ENCODE data around the gene GALNT9. TPM values are rescaled to one million over a fixed set of nuclear protein-coding genes. Genes with fewer than 3 reads are reported as not detected.

GALNT9 gene
- polyA plus RNA-seq, 1 donor, result 4.5 TPM

DNA sequence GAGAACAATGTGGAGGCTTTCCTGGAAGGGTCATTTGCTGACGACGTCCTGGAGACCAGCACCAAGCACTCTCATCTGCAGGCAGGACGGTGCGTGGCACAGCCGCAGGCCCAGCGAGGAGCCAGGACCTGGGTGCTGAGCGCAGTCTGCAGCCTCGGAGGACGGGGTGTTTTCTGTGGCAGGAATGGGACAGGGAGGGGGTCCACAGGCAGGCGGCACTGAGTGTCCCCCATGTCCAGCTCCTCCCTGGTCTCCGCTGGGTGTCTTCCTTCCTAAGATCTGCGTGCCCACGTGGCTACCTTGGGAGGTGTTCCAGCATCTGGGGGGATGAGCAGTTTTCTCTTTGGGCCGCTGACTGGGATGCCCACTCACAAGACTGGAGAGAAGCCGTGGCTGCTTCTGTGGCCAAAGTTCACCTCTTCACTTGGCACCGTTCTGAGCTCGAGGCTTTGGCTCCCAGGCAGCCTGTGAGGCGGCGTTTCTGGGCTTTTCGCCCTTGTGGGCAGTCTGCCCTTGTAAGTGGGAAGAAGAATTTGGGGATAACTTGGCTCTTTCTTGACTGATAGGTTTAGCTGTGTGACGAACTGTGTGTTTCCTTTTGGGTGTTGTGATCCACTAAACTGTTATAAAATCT is 112.9 kb downstream of the GALNT9 start:
- Histone ChIP-seq H3K36me3 (ENCODE audit: control insufficient read depth, insufficient read depth, low read length) (no peaks in the 10 kb centered on the region), H3K27ac (ENCODE audit: low read length) (no peak overlapping the region), H3K4me1 (ENCODE audit: control insufficient read depth, insufficient read depth, low read length) (no peaks in the 10 kb centered on the region), H3K9me3 (ENCODE audit: control insufficient read depth, low read depth, low read length) (peaks cover 11% of the 10 kb centered on the region), H3K4me3 (ENCODE audit: low read length) (no peak overlapping the region), H3K27me3 (ENCODE audit: control insufficient read depth, insufficient read depth, low read length) (no peaks in the 10 kb centered on the region)
- WGBS (ENCODE audit: insufficient coverage, low lambda C conversion rate), result no CpG with 5 or more reads among the region's 21 CpGs
- DNase-seq, result no peak

DNA sequence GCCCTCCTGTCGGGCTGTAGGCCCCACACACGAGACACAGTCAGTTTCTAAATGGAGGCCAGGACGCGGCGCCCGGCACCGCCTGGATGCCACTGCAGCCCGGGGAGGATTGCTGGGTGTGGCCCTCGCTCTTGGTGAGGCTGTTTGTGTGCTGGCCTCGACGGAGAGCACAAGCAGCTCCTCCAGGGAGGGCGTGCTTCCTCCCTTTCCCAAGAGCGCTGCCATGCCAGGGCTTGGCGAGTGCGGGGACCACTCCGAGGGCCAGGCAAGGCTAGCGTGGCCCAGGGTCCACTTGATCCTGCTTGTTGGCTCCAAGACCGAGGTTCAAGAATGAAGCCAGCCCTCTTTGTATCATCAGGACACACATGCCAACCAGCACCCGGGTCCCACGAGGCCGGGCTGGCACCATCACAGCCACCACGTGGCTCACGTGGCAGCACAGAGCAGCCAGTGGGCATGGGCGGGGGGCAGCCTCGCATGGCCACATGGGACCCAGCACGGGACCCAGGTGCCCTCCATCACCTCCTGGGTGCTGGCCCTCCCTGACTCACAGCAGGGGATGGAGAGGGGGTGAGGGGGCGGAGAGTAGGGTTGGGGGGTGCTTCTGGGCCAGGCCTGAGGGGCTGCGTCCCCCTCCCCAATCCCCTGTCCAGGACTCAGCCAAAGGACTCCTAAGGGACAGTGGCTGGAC is 113.9 kb downstream of the GALNT9 start:
- no peaks in the 10 kb centered on the region for H3K36me3 ChIP-seq (ENCODE audit: control insufficient read depth, insufficient read depth, low read length)
- H3K27ac ChIP-seq (ENCODE audit: low read length), result no peak overlapping the region
- no peaks in the 10 kb centered on the region for H3K27me3 ChIP-seq (ENCODE audit: control insufficient read depth, insufficient read depth, low read length)
- WGBS (ENCODE audit: insufficient coverage, low lambda C conversion rate), result no CpG with 5 or more reads among the region's 28 CpGs
- peaks cover 11% of the 10 kb centered on the region for H3K9me3 ChIP-seq (ENCODE audit: control insufficient read depth, low read depth, low read length)
- no peak for DNase-seq
- no peak overlapping the region for H3K4me3 ChIP-seq (ENCODE audit: low read length)
- no peaks in the 10 kb centered on the region for H3K4me1 ChIP-seq (ENCODE audit: control insufficient read depth, insufficient read depth, low read length)

DNA sequence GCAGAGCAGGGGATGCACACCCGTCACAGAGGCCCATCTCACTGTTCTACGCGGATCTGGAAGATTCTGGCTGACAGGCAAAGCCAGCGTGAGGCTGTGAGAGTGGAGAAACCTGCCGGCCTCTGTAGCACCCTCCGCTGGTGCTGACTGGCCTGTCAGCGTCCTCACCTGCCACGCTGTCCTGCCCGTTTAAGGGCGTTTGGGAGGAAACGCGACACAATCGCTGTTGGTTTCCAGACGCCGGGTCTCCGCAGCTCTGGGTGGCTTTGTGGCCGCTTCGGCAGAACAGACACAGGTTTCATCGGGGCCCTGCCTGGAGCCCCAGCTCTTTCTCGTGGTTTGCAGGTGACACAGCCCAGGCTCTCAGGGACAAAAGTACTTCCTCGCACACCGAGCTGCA is 114.5 kb downstream of the GALNT9 start:
- no CpG with 5 or more reads among the region's 22 CpGs for WGBS (ENCODE audit: insufficient coverage, low lambda C conversion rate)
- no peak overlapping the region for H3K4me3 ChIP-seq (ENCODE audit: low read length)

DNA sequence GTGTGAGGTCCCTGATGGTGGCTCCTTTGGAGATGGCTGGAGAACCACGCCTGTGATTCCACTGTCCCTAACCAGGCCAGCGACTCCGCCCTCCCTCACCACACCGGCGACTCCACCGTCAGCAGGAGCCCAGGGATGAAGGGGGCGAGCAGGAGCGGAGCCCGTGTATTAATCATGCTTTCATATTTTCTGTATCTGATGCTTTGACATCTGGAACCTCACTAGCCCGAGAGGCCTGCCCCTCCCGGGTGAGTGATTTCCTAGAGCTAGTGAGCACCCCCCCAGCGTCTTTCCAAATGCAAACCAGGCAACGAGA is 115.3 kb downstream of the GALNT9 start:
- no peaks in the 10 kb centered on the region for H3K4me1 ChIP-seq (ENCODE audit: control insufficient read depth, insufficient read depth, low read length)
- no peak overlapping the region for H3K27ac ChIP-seq (ENCODE audit: low read length)
- peaks cover 14% of the 10 kb centered on the region for H3K9me3 ChIP-seq (ENCODE audit: control insufficient read depth, low read depth, low read length)
- no CpG with 5 or more reads among the region's 13 CpGs for WGBS (ENCODE audit: insufficient coverage, low lambda C conversion rate)
- H3K4me3 ChIP-seq (ENCODE audit: low read length), result no peak overlapping the region
- no peaks in the 10 kb centered on the region for H3K36me3 ChIP-seq (ENCODE audit: control insufficient read depth, insufficient read depth, low read length)
- no peaks in the 10 kb centered on the region for H3K27me3 ChIP-seq (ENCODE audit: control insufficient read depth, insufficient read depth, low read length)
- DNase-seq, result no peak

More for the DNA sequence above, 114.5 kb downstream of the GALNT9 start:
- H3K36me3 ChIP-seq (ENCODE audit: control insufficient read depth, insufficient read depth, low read length), result no peaks in the 10 kb centered on the region
- no peak for DNase-seq
- no peak overlapping the region for H3K27ac ChIP-seq (ENCODE audit: low read length)
- H3K27me3 ChIP-seq (ENCODE audit: control insufficient read depth, insufficient read depth, low read length), result no peaks in the 10 kb centered on the region
- H3K9me3 ChIP-seq (ENCODE audit: control insufficient read depth, low read depth, low read length), result peaks cover 14% of the 10 kb centered on the region
- no peaks in the 10 kb centered on the region for H3K4me1 ChIP-seq (ENCODE audit: control insufficient read depth, insufficient read depth, low read length)

DNA sequence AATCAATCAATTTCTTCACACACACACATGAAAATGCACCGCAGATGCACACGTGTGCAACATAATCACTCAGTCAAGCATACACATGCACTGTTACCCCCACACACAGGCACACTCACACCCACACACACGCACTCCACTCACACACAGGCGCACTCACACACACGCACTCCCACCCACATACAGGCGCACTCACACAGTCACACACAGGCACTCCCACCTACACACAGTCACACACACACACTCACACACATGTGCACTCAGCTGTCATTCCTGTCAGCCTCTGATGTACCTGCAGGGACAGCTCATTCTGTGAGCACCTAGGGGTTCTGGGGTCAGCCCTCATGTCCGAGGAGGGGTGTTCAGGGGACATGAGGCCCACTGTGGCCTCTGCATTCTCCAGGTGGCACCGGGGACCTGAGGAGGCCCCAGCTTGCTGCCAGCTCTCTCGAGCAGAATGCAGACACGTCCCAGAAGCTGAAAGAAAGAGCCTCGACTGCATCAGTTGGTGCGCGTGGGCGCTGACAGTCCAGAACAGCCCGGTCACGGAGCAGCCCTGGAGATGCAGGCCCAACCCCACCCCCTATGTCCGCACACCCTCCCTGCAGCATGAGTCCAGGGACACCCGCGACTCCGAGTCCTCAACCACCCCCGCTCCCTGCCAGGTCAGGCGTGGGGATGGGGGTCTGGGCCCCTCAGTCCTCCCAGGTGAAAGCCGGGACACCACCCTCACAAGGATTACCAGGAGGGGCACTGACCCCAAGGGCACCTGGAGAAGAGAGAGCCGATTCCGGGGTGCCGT is 115.8 kb downstream of the GALNT9 start:
- H3K4me3 ChIP-seq (ENCODE audit: low read length), result no peak overlapping the region
- H3K27me3 ChIP-seq (ENCODE audit: control insufficient read depth, insufficient read depth, low read length), result no peaks in the 10 kb centered on the region
- H3K4me1 ChIP-seq (ENCODE audit: control insufficient read depth, insufficient read depth, low read length), result no peaks in the 10 kb centered on the region
- H3K9me3 ChIP-seq (ENCODE audit: control insufficient read depth, low read depth, low read length), result peaks cover 14% of the 10 kb centered on the region
- H3K36me3 ChIP-seq (ENCODE audit: control insufficient read depth, insufficient read depth, low read length), result no peaks in the 10 kb centered on the region
- no peak overlapping the region for H3K27ac ChIP-seq (ENCODE audit: low read length)
- WGBS (ENCODE audit: insufficient coverage, low lambda C conversion rate), result 100% methylated on average over 1 of the region's 26 CpGs
- DNase-seq, result no peak

DNA sequence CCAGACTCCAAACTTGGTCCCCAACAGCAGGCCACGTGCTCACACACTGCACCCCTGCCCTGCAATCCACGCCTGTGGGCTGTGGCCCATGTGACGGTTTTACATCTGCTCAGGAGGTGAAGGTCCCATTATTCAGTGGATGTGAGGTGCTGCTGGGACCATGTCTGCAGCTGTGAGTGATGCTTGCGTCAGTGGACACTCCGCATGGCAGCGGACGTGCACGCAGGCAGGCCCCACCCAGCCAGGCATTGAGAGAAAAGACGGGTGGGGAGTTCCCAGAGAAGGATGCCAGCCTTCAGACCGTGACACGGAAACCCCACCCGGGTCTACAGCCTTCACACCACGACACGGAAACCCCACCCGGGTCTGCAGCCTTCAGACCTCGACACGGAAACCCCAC is 117.6 kb downstream of the GALNT9 start:
- H3K27ac ChIP-seq (ENCODE audit: low read length), result no peak overlapping the region
- H3K4me3 ChIP-seq (ENCODE audit: low read length), result no peak overlapping the region
- WGBS (ENCODE audit: insufficient coverage, low lambda C conversion rate), result no CpG with 5 or more reads among the region's 17 CpGs
- H3K36me3 ChIP-seq (ENCODE audit: control insufficient read depth, insufficient read depth, low read length), result no peaks in the 10 kb centered on the region
- peaks cover 17% of the 10 kb centered on the region for H3K9me3 ChIP-seq (ENCODE audit: control insufficient read depth, low read depth, low read length)
- peaks cover 4% of the 10 kb centered on the region for H3K27me3 ChIP-seq (ENCODE audit: control insufficient read depth, insufficient read depth, low read length)
- H3K4me1 ChIP-seq (ENCODE audit: control insufficient read depth, insufficient read depth, low read length), result no peaks in the 10 kb centered on the region
- DNase-seq, result no peak

DNA sequence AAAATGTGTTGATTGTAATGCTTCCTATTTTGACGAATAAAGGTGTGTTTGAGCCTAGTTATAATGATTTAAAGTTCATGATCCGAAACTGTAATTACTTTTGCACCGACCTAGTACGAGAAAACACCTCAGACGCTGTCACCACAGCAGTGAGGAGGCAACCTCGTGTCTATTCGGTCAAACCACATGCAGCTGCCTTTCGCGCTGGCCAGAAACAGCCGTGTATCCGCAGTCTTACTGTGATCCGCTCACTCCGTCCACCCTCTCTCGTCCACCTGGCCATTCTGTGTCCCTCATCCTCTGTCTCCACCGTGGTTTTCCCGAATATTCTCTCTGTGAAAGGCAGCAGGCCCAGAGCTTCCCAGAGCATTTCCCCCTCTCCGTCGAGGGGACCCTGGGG is 118.1 kb downstream of the GALNT9 start:
- 90% methylated on average over 2 of the region's 18 CpGs for WGBS (ENCODE audit: insufficient coverage, low lambda C conversion rate)
- Histone ChIP-seq H3K27ac (ENCODE audit: low read length) (no peak overlapping the region), H3K4me3 (ENCODE audit: low read length) (no peak overlapping the region), H3K36me3 (ENCODE audit: control insufficient read depth, insufficient read depth, low read length) (no peaks in the 10 kb centered on the region), H3K27me3 (ENCODE audit: control insufficient read depth, insufficient read depth, low read length) (peaks cover 9% of the 10 kb centered on the region), H3K4me1 (ENCODE audit: control insufficient read depth, insufficient read depth, low read length) (no peaks in the 10 kb centered on the region), H3K9me3 (ENCODE audit: control insufficient read depth, low read depth, low read length) (peaks cover 17% of the 10 kb centered on the region)
- no peak for DNase-seq

DNA sequence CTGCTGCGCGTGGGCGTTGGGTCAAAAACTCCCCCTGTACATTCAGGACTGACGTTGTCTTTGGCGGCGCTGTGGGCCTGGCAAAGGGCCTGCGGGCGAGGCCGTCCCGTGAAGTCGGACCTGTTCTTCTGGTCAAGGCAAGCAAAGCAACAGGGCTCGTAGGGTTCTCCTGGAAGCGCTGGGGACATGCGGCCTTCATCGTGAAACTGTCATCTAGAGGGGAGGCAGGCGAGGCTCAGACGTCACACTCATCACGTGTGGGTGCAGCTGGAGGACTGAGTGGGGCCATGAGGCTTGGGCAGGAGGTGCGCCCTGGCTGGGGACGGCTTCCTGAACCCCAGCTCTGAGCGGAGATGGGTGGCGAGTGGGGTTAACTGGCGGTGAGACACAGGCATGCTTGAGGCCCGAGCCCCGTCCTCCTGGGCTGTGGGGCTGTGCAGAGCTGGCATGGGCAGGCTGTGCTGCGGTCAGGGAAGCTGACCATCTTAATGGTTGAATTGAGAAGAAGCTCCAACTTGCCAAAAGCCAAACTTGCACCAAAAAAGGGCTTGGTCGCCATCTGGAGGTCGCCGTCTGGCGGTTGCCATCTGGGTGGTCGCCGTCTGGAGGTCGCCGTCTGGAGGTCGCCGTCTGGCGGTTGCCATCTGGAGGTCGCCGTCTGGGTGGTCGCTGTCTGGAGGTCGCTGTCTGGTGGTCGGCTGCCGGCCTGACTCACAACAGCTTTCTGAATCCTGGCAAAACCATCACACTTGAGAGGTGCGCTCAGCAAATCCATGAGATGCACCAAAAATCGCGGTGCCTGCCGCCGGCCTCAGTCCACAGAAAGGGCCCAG is 119.0 kb downstream of the GALNT9 start:
- no peak overlapping the region for H3K27ac ChIP-seq (ENCODE audit: low read length)
- peaks cover 17% of the 10 kb centered on the region for H3K9me3 ChIP-seq (ENCODE audit: control insufficient read depth, low read depth, low read length)
- DNase-seq, result no peak
- no CpG with 5 or more reads among the region's 48 CpGs for WGBS (ENCODE audit: insufficient coverage, low lambda C conversion rate)
- H3K36me3 ChIP-seq (ENCODE audit: control insufficient read depth, insufficient read depth, low read length), result no peaks in the 10 kb centered on the region
- H3K4me3 ChIP-seq (ENCODE audit: low read length), result no peak overlapping the region
- no peaks in the 10 kb centered on the region for H3K4me1 ChIP-seq (ENCODE audit: control insufficient read depth, insufficient read depth, low read length)
- peaks cover 18% of the 10 kb centered on the region for H3K27me3 ChIP-seq (ENCODE audit: control insufficient read depth, insufficient read depth, low read length)

DNA sequence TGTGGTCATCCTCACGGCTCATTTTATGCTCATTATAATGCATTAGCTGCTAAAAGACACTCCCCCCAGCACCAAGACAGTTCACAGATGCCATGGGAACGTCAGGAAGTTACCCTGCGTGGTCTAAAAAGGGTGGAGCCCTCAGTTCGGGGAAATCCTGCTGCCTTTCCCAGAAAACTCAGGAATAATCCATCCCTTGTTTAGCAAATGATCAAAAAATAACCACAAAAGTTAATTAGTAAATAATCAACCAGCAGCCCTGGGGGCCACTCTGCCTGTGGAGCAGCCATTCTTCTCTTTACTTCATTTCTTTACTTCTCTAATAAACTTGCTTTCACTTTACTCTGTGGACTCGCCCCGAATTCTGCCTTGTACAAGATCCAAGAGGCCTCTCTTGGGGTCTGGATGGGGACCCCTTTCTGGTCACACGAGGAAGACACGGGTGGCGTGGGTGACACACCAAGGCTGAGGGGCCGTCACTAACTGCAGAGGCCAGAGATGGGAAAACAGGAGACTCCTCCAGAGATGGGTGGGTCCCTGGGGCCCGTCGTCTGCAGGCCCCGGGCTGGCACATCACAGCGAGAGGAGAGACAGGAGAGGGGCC is 119.7 kb downstream of the GALNT9 start:
- no peak overlapping the region for H3K27ac ChIP-seq (ENCODE audit: low read length)
- no peak overlapping the region for H3K4me3 ChIP-seq (ENCODE audit: low read length)
- no peaks in the 10 kb centered on the region for H3K36me3 ChIP-seq (ENCODE audit: control insufficient read depth, insufficient read depth, low read length)
- H3K27me3 ChIP-seq (ENCODE audit: control insufficient read depth, insufficient read depth, low read length), result peaks cover 25% of the 10 kb centered on the region
- peaks cover 2% of the 10 kb centered on the region for H3K4me1 ChIP-seq (ENCODE audit: control insufficient read depth, insufficient read depth, low read length)
- 40% methylated on average over 1 of the region's 14 CpGs for WGBS (ENCODE audit: insufficient coverage, low lambda C conversion rate)
- peaks cover 20% of the 10 kb centered on the region for H3K9me3 ChIP-seq (ENCODE audit: control insufficient read depth, low read depth, low read length)
- no peak for DNase-seq

All from large intestine (tissue), 3 donors.